ENCODE data around the gene C1D. TPM values are rescaled to one million over a fixed set of nuclear protein-coding genes. Genes with fewer than 3 reads are reported as not detected.

The C1D gene
- total RNA-seq, 1 donor: 43.0 TPM

- no peak for DNase-seq (ENCODE audit: low read depth)
- TF ChIP-seq CTCF (IDR thresholded peaks at IDR 0.05; ENCODE audit: insufficient read depth, low read length): no peak
- H3K4me3 ChIP-seq (ENCODE audit: low read depth, low read length): no peak overlapping the region
Measured at GRCh38 chr2:68039317-68039716, 23.5 kb downstream of the C1D start.

- TF ChIP-seq CTCF (IDR thresholded peaks at IDR 0.05; ENCODE audit: insufficient read depth, low read length): no peak
- no peak overlapping the region for H3K4me3 ChIP-seq (ENCODE audit: low read depth, low read length)
- DNase-seq (ENCODE audit: low read depth): no peak
Measured at GRCh38 chr2:68032702-68033101, 30.1 kb downstream of the C1D start.

- peak; percentile 81 for DNase-seq (ENCODE audit: low read depth)
- TF ChIP-seq CTCF (IDR thresholded peaks at IDR 0.05; ENCODE audit: insufficient read depth, low read length): peak; percentile 64
- H3K4me3 ChIP-seq (ENCODE audit: low read depth, low read length): no peak overlapping the region
Measured at GRCh38 chr2:68031542-68032160, 31.2 kb downstream of the C1D start.

- no peak for TF ChIP-seq CTCF (IDR thresholded peaks at IDR 0.05; ENCODE audit: insufficient read depth, low read length)
- H3K4me3 ChIP-seq (ENCODE audit: low read depth, low read length): no peak overlapping the region
- no peak for DNase-seq (ENCODE audit: low read depth)
Measured at GRCh38 chr2:68031043-68031442, 31.8 kb downstream of the C1D start.

GRCh38 chr2:68030529-68030928, 32.3 kb downstream of the C1D start:
- DNase-seq (ENCODE audit: low read depth): no peak
- TF ChIP-seq CTCF (IDR thresholded peaks at IDR 0.05; ENCODE audit: insufficient read depth, low read length): no peak
- H3K4me3 ChIP-seq (ENCODE audit: low read depth, low read length): no peak overlapping the region

- DNase-seq (ENCODE audit: low read depth): peak; percentile 27
- H3K4me3 ChIP-seq (ENCODE audit: low read depth, low read length): no peak overlapping the region
- no peak for TF ChIP-seq CTCF (IDR thresholded peaks at IDR 0.05; ENCODE audit: insufficient read depth, low read length)
Measured at GRCh38 chr2:68027959-68028358, 34.8 kb downstream of the C1D start.

- H3K4me3 ChIP-seq (ENCODE audit: low read depth, low read length): no peak overlapping the region
- no peak for DNase-seq (ENCODE audit: low read depth)
- no peak for TF ChIP-seq CTCF (IDR thresholded peaks at IDR 0.05; ENCODE audit: insufficient read depth, low read length)
Measured at GRCh38 chr2:68024450-68024849, 38.4 kb downstream of the C1D start.
